SU-DHL-6 (cell line): ENCODE measurements around the gene DDB1.
"Not testable (repeated sequence)": the region's sequence is repeated elsewhere in the genome, so short reads cannot be mapped to it uniquely, and the experiment has no call there.

Source experiments
- CTCF ChIP-seq: fragments of 200-600 bp; sonication (generic); IDR thresholded peaks from one replicate; pipeline ENCODE4 v1.5.1; 2017; ENCODE audit warnings: antibody characterized with exemption, mild to moderate bottlenecking, low read length, moderate library complexity; ENCODE audit not compliant: insufficient read depth, poor library complexity, severe bottlenecking
- EZH2phosphoT487 ChIP-seq: fragments of 200-600 bp; sonication (generic), shearing (Covaris generic); conservative IDR thresholded peaks from 2 replicates; pipeline ENCODE4 v1.6.1; 2018; ENCODE audit warnings: mild to moderate bottlenecking, antibody characterized with exemption, low read length, moderate library complexity, mixed read lengths

- not testable (repeated sequence) for TF ChIP-seq CTCF, EZH2phosphoT487
Observed at GRCh38 chr11:61250796-61251765, 81.8 kb downstream of the DDB1 start.
